H9 (cell line): ENCODE data around the gene MAP2. TPM values are rescaled to one million over a fixed set of nuclear protein-coding genes. Genes with fewer than 3 reads are reported as not detected.

Source experiments
- DNase-seq: peaks from one replicate; pipeline ENCODE4 v3.0.0-alpha.2; 2017
- H2AFZ ChIP-seq: one replicate; pipeline ENCODE4 v1.6.1; 2013; ENCODE audit warnings: mild to moderate bottlenecking, low read length, control low read depth, moderate library complexity
- H2AK5ac ChIP-seq: 2 replicates; pipeline ENCODE4 v1.6.1; 2013; ENCODE audit warnings: low read length, control low read depth, mixed read lengths; ENCODE audit not compliant: insufficient read length
- H2BK120ac ChIP-seq: one replicate; pipeline ENCODE4 v1.6.1; 2013; ENCODE audit warnings: low read depth, mild to moderate bottlenecking, low read length, control low read depth, inconsistent platforms; ENCODE audit not compliant: poor library complexity, severe bottlenecking
- H2BK12ac ChIP-seq: 2 replicates; pipeline ENCODE4 v1.6.1; 2013; ENCODE audit warnings: low read length, control low read depth, mixed read lengths, low read depth; ENCODE audit not compliant: insufficient read length
- H2BK15ac ChIP-seq: 2 replicates; pipeline ENCODE4 v1.6.1; 2013; ENCODE audit warnings: low read depth, low read length, control low read depth
- H2BK20ac ChIP-seq: one replicate; pipeline ENCODE4 v1.6.1; 2013; ENCODE audit warnings: low read depth, mild to moderate bottlenecking, low read length, control low read depth, inconsistent platforms; ENCODE audit not compliant: poor library complexity, severe bottlenecking
- H2BK5ac ChIP-seq: 2 replicates; pipeline ENCODE4 v1.6.1; 2013; ENCODE audit warnings: low read length, control low read depth, mixed read lengths; ENCODE audit not compliant: insufficient read length
- H3K14ac ChIP-seq: 2 replicates; pipeline ENCODE4 v1.6.1; 2013; ENCODE audit warnings: low read length, control low read depth; ENCODE audit not compliant: insufficient read depth
- H3K18ac ChIP-seq: 2 replicates; pipeline ENCODE4 v1.6.1; 2013; ENCODE audit warnings: low read depth, mild to moderate bottlenecking, mixed read lengths, low read length, control low read depth; ENCODE audit not compliant: insufficient read length
- H3K23ac ChIP-seq: 2 replicates; pipeline ENCODE4 v1.6.1; 2013; ENCODE audit warnings: low read length, control low read depth, mixed read lengths, low read depth; ENCODE audit not compliant: insufficient read length
- H3K23me2 ChIP-seq: 2 replicates; pipeline ENCODE4 v1.6.1; 2013; ENCODE audit warnings: low read depth, mild to moderate bottlenecking, mixed read lengths, low read length, control low read depth; ENCODE audit not compliant: insufficient read length, poor library complexity, severe bottlenecking
- H3K27ac ChIP-seq: 2 replicates; pipeline ENCODE4 v1.5.1; 2013; ENCODE audit warnings: low read length, control low read depth, mixed read lengths, low read depth; ENCODE audit not compliant: insufficient read length
- H3K27me3 ChIP-seq: 2 replicates; pipeline ENCODE4 v1.6.1; 2013; ENCODE audit warnings: low read length, control low read depth, inconsistent platforms; ENCODE audit not compliant: insufficient read depth
- H3K4ac ChIP-seq: 2 replicates; pipeline ENCODE4 v1.6.1; 2013; ENCODE audit warnings: low read depth, mild to moderate bottlenecking, control low read depth, inconsistent platforms, low read length, moderate library complexity
- H3K4me1 ChIP-seq: 2 replicates; pipeline ENCODE4 v1.6.1; 2013; ENCODE audit warnings: low read length, control low read depth, inconsistent platforms; ENCODE audit not compliant: insufficient read depth
- H3K4me2 ChIP-seq: 2 replicates; pipeline ENCODE4 v1.6.1; 2013; ENCODE audit warnings: low read length, control low read depth, mixed read lengths; ENCODE audit not compliant: insufficient read length, insufficient read depth
- H3K56ac ChIP-seq: 2 replicates; pipeline ENCODE4 v1.6.1; 2013; ENCODE audit warnings: low read depth, mild to moderate bottlenecking, mixed read lengths, low read length, control low read depth; ENCODE audit not compliant: insufficient read length
- H3K79me1 ChIP-seq: 2 replicates; pipeline ENCODE4 v1.6.1; 2013; ENCODE audit warnings: low read depth, mild to moderate bottlenecking, moderate library complexity, low read length, control low read depth, inconsistent platforms; ENCODE audit not compliant: insufficient read depth, poor library complexity, severe bottlenecking
- H3K79me2 ChIP-seq: 2 replicates; pipeline ENCODE4 v1.6.1; 2013; ENCODE audit warnings: low read length, control low read depth, inconsistent platforms; ENCODE audit not compliant: insufficient read depth
- H3K9ac ChIP-seq: 2 replicates; pipeline ENCODE4 v1.6.1; 2013; ENCODE audit warnings: low read length, control low read depth, mixed read lengths; ENCODE audit not compliant: insufficient read length; ENCODE audit errors: extremely low read depth
- H3K9me3 ChIP-seq: one replicate; pipeline ENCODE4 v1.6.1; 2013; ENCODE audit warnings: low read depth, low read length, inconsistent platforms; ENCODE audit not compliant: control insufficient read depth
- H3T11ph ChIP-seq: one replicate; pipeline ENCODE4 v1.6.1; 2013; ENCODE audit warnings: mild to moderate bottlenecking, low read length, control low read depth, inconsistent platforms
- H4K20me1 ChIP-seq: one replicate; pipeline ENCODE4 v1.6.1; 2013; ENCODE audit not compliant: control insufficient read depth, insufficient read length, insufficient read depth
- H4K5ac ChIP-seq: 2 replicates; pipeline ENCODE4 v1.6.1; 2013; ENCODE audit warnings: low read depth, mild to moderate bottlenecking, mixed read lengths, low read length, control low read depth; ENCODE audit not compliant: insufficient read length
- H4K8ac ChIP-seq: replicated peaks from 2 replicates; pipeline ENCODE4 v1.6.1; 2013; ENCODE audit warnings: low read length, control low read depth, mixed read lengths, low read depth; ENCODE audit not compliant: insufficient read length
- H4K91ac ChIP-seq: 2 replicates; pipeline ENCODE4 v1.6.1; 2013; ENCODE audit warnings: low read depth, mild to moderate bottlenecking, moderate library complexity, mixed read lengths, low read length, control low read depth; ENCODE audit not compliant: insufficient read length
- H3K27ac Mint-ChIP-seq, 3 experiments: 2 replicates in 2 of 3; 3 replicates in 1 of 3; pipeline ENCODE4 v1.8.0; 2020 to 2021; ENCODE audit warnings: mixed read lengths in 3 of 3, mild to moderate bottlenecking in 1 of 3, moderate library complexity in 1 of 3
- H3K27me3 Mint-ChIP-seq: 2 replicates; pipeline ENCODE4 v1.8.0; 2021; ENCODE audit warnings: low read depth, mild to moderate bottlenecking, moderate library complexity, mixed read lengths
- H3K36me3 Mint-ChIP-seq, 3 experiments: 2 replicates in 2 of 3; 3 replicates in 1 of 3; pipeline ENCODE4 v1.8.0; 2020 to 2021; ENCODE audit warnings: low read depth in 3 of 3, mixed read lengths in 3 of 3; ENCODE audit not compliant: insufficient read depth in 1 of 3
- H3K4me1 Mint-ChIP-seq, 2 experiments: 2 replicates each; pipeline ENCODE4 v1.8.0; 2020; ENCODE audit warnings: mixed read lengths in 2 of 2
- H3K4me3 Mint-ChIP-seq, 2 experiments: 2 replicates in 1 of 2; 3 replicates in 1 of 2; pipeline ENCODE4 v1.8.0; 2020 to 2021; ENCODE audit warnings: mild to moderate bottlenecking in 2 of 2, mixed read lengths in 2 of 2, moderate library complexity in 1 of 2
- H3K9me3 Mint-ChIP-seq, 2 experiments: 2 replicates in 1 of 2; 3 replicates in 1 of 2; pipeline ENCODE4 v1.8.0; 2020; ENCODE audit warnings: mild to moderate bottlenecking in 2 of 2, mixed read lengths in 2 of 2, moderate library complexity in 1 of 2
- CTCF ChIP-seq: fragments of 200-600 bp; sonication (generic); conservative IDR thresholded peaks from 3 replicates; pipeline ENCODE4 v1.8.0; 2021; ENCODE audit warnings: antibody characterized with exemption, mild to moderate bottlenecking
- whole genome bisulfite sequencing: extraction: QIAGEN DNeasy Blood & Tissue Kit; methylation state at CpG from one replicate; pipeline ENCODE4 v1.1.7; 2013; ENCODE audit warnings: missing lambda C conversion rate, low lambda C conversion rate, mixed read lengths; ENCODE audit not compliant: insufficient read length; ENCODE audit errors: extremely low coverage; 5-methylcytosine and 5-hydroxymethylcytosine counted together
- total RNA-seq: library from RNA; stranded (reverse); gene quantifications from 2 replicates; pipeline ENCODE4 v1.2.1, GENCODE V29; 2021

Gene MAP2
- total RNA-seq, 1 experiment from 2014 or later = 0.87 TPM

GRCh38 chr2:209387389-209387788, 36.5 kb upstream of the MAP2 start:
- H3K36me3 Mint-ChIP-seq = peaks cover 0 to 4% (median 0%) of the 10 kb centered on the region in 3 experiments; a peak in 1 of 7 replicates
- Histone ChIP-seq H3K14ac (no peak overlapping the region; the same call in 1 of the 2 replicates), H3K4me2 (no peak overlapping the region), H2BK12ac (no peak overlapping the region), H2BK15ac (no peak overlapping the region), H2AK5ac (no peak overlapping the region), H3K4ac (no peak overlapping the region), H2BK20ac (no peak overlapping the region), H4K91ac (no peak overlapping the region), H4K20me1 (no peaks in the 10 kb centered on the region), H3K9me3 (no peaks in the 10 kb centered on the region), H3K27ac (no peak overlapping the region), H3K4me1 (no peaks in the 10 kb centered on the region; the same call in 1 of the 2 replicates), H3K79me1 (no peaks in the 10 kb centered on the region), H3K79me2 (no peaks in the 10 kb centered on the region), H3K9ac (no peak overlapping the region), H3K23ac (no peak overlapping the region), H2BK120ac (no peak overlapping the region), H3K23me2 (no peaks in the 10 kb centered on the region), H3K27me3 (no peaks in the 10 kb centered on the region), H3K18ac (no peak overlapping the region), H4K5ac (no peak overlapping the region), H3K56ac (no peak overlapping the region), H2AFZ (no peak overlapping the region), H4K8ac (no peak overlapping the region), H3T11ph (no peak overlapping the region), H2BK5ac (no peak overlapping the region)
- DNase-seq = no peak
- H3K27me3 Mint-ChIP-seq = peaks cover 1% of the 10 kb centered on the region; the same call in 1 of the 2 replicates
- WGBS = no CpG with 5 or more reads among the region's 34 CpGs
- TF ChIP-seq CTCF = no peak
- peaks cover 8 to 10% of the 10 kb centered on the region in 2 experiments for H3K4me1 Mint-ChIP-seq
- no peak overlapping the region for H3K27ac Mint-ChIP-seq
- H3K4me3 Mint-ChIP-seq = no peak overlapping the region
- peaks cover 0 to 3% of the 10 kb centered on the region in 2 experiments; a peak in 1 of 5 replicates for H3K9me3 Mint-ChIP-seq
